Measurements from ENCODE around the gene LONRF2. TPM values are rescaled to one million over a fixed set of nuclear protein-coding genes. Genes with fewer than 3 reads are reported as not detected.

The LONRF2 gene
- total and polyA plus RNA-seq, 2 of the 13 experiments (the other 11 are each of a cell fraction or from before 2014, with no cell fraction given) = not detected

- Histone ChIP-seq H4K20me1 (ENCODE audit: insufficient read depth, low read length) (no peaks in the 10 kb centered on the region), H3K36me3 (replicated peaks in 1 of 2; ENCODE audit: control insufficient read depth in 1 of 2, insufficient read depth in 2 of 2, low read length in 2 of 2) (no peaks in the 10 kb centered on the region), H3K4me2 (ENCODE audit: low read depth, low read length) (no peak overlapping the region), H3K79me2 (ENCODE audit: insufficient read depth, low read length) (no peaks in the 10 kb centered on the region), H3K27ac (ENCODE audit: extremely low read length, insufficient read depth, low read length) (no peak overlapping the region), H3K4me1 (ENCODE audit: insufficient read depth, low read length) (no peaks in the 10 kb centered on the region), H3K9ac (ENCODE audit: insufficient read depth, low read depth, low read length) (no peak overlapping the region), H3K9me3 (ENCODE audit: low read length) (peaks cover 9% of the 10 kb centered on the region; the same call in 1 of the 2 replicates), H2AFZ (ENCODE audit: low read length) (no peak overlapping the region), H3K4me3 (replicated peaks in 1 of 3; ENCODE audit: insufficient read depth in 1 of 3, low read depth in 2 of 3, low read length in 3 of 3) (no peak overlapping the region), H3K27me3 (ENCODE audit: control insufficient read depth in 1 of 2, insufficient read depth in 2 of 2, low read length in 2 of 2) (no peaks in the 10 kb centered on the region; a peak in 1 of 5 replicates)
- POLR2A ChIA-PET = no interaction called here
- intact Hi-C loops (cut with micrococcal nuclease; ENCODE audit: unreplicated experiment) = no loop called here
- no peak for TF ChIP-seq ZNF335 (CRISPR knock-in tag; IDR thresholded peaks at IDR 0.05)
- TF ChIP-seq ZNF446 (CRISPR knock-in tag; IDR thresholded peaks at IDR 0.05) = no peak
- TF ChIP-seq ZBTB42 (CRISPR knock-in tag; IDR thresholded peaks at IDR 0.05) = no peak
- peak; percentile 65 to 79; a peak in 3 of 4 replicates for TF ChIP-seq MAFK (conservative IDR thresholded peaks at IDR 0.05 in 1 of 2, IDR thresholded peaks at IDR 0.05 in 1 of 2; ENCODE audit: low read length in 2 of 2)
- TF ChIP-seq MAFF (IDR thresholded peaks at IDR 0.05; ENCODE audit: low read depth, low read length) = peak; percentile 72
- no peak for TF ChIP-seq RAD51 (IDR thresholded peaks at IDR 0.05; ENCODE audit: borderline replicate concordance)
- FAIRE-seq (no peak), ATAC-seq (no peak), DNase-seq (ENCODE audit: low spot score) (no peak)
- WGBS (ENCODE audit: low lambda C conversion rate) = 14% methylated on average over 2 of the region's 2 CpGs
- BruUV-seq (replicated peaks) = no TSS peak
- CTCF ChIA-PET (ENCODE audit: low intra/inter-chr PET ratio, low total read pairs) = no interaction called here
- in situ Hi-C loops (cut with HindIII; ENCODE audit: extremely low pct_ligation_motif_present, low pct_unique_long_range_greater_than_20kb) = no loop called here
Measured at GRCh38 chr2:100358554-100358953, 36.3 kb upstream of the LONRF2 start.

GRCh38 chr2:100352521-100352920 lies 30.2 kb upstream of the LONRF2 start:
- in situ Hi-C loops (cut with HindIII; ENCODE audit: extremely low pct_ligation_motif_present, low pct_unique_long_range_greater_than_20kb) (no loop called here), intact Hi-C loops (cut with micrococcal nuclease; ENCODE audit: unreplicated experiment) (no loop called here)
- ChIA-PET POLR2A (no interaction called here), CTCF (ENCODE audit: low intra/inter-chr PET ratio, low total read pairs) (no interaction called here)
- Histone ChIP-seq H3K4me2 (ENCODE audit: low read depth, low read length) (no peak overlapping the region), H3K27me3 (ENCODE audit: control insufficient read depth in 1 of 2, insufficient read depth in 2 of 2, low read length in 2 of 2) (peaks cover 0 to 4% of the 10 kb centered on the region in 2 experiments; a peak in 2 of 5 replicates), H3K27ac (ENCODE audit: extremely low read length, insufficient read depth, low read length) (no peak overlapping the region), H3K4me3 (replicated peaks in 1 of 3; ENCODE audit: insufficient read depth in 1 of 3, low read depth in 2 of 3, low read length in 3 of 3) (no peak overlapping the region), H4K20me1 (ENCODE audit: insufficient read depth, low read length) (no peaks in the 10 kb centered on the region), H3K9me3 (ENCODE audit: low read length) (no peaks in the 10 kb centered on the region), H3K79me2 (ENCODE audit: insufficient read depth, low read length) (no peaks in the 10 kb centered on the region), H3K9ac (ENCODE audit: insufficient read depth, low read depth, low read length) (no peak overlapping the region), H3K36me3 (replicated peaks in 1 of 2; ENCODE audit: control insufficient read depth in 1 of 2, insufficient read depth in 2 of 2, low read length in 2 of 2) (no peaks in the 10 kb centered on the region), H3K4me1 (ENCODE audit: insufficient read depth, low read length) (no peaks in the 10 kb centered on the region), H2AFZ (ENCODE audit: low read length) (no peak overlapping the region)
- WGBS (ENCODE audit: low lambda C conversion rate) = 28% methylated on average over 7 of the region's 7 CpGs
- no TSS peak for BruUV-seq (replicated peaks)
- no peak for ATAC-seq
- FAIRE-seq = no peak
- no peak for DNase-seq (ENCODE audit: low spot score)
- TF ChIP-seq HMGXB4 (CRISPR knock-in tag; IDR thresholded peaks at IDR 0.05; ENCODE audit: borderline replicate concordance in 1 of 2, low read depth in 1 of 2) (no peak), ZSCAN9 (CRISPR knock-in tag; IDR thresholded peaks at IDR 0.05; ENCODE audit: borderline replicate concordance) (no peak), CERS6 (CRISPR knock-in tag; IDR thresholded peaks at IDR 0.05) (no peak), ZNF704 (CRISPR knock-in tag; IDR thresholded peaks at IDR 0.05; ENCODE audit: borderline replicate concordance) (no peak), RORA (CRISPR knock-in tag; IDR thresholded peaks at IDR 0.05) (no peak), ARNTL (CRISPR knock-in tag; IDR thresholded peaks at IDR 0.05) (no peak), ZNF770 (CRISPR knock-in tag; IDR thresholded peaks at IDR 0.05) (no peak), BRCA1 (CRISPR knock-in tag; IDR thresholded peaks at IDR 0.05) (no peak)
